Measurements from ENCODE around the gene MYOM1.
"Not testable (repeated sequence)": the region's sequence is repeated elsewhere in the genome, so short reads cannot be mapped to it uniquely, and the experiment has no call there.

The MYOM1 gene

GRCh38 chr18:3049897-3050454 lies 169.8 kb downstream of the MYOM1 start:
- DNase-seq; intact Hi-C loops (cut with DNase I): not testable (repeated sequence)

- DNase-seq, result no peak
- intact Hi-C loops (cut with DNase I), result no loop called here
Observed at GRCh38 chr18:3048820-3049349, 170.9 kb downstream of the MYOM1 start.

DNA sequence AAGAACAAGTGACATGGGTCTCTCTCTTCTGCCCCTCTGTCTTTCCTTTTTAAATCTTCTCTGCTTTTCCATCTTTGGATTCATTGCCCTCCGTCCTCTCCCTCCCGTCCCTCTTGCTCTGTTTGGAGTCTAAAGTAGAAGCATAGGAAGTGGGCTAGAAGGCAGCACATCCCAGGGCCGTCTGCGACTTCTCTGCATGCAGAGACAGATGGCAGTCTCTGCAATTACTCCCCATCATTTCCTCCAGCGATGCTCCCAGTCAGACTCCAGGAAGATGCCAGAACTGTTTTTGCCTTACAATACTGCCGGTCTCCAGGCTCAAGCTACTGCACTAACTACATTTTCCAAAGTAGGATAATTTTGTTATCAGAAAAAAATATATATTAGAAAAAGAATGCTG lies 171.6 kb downstream of the MYOM1 start:
- intact Hi-C loops (cut with DNase I), result no loop called here

DNA sequence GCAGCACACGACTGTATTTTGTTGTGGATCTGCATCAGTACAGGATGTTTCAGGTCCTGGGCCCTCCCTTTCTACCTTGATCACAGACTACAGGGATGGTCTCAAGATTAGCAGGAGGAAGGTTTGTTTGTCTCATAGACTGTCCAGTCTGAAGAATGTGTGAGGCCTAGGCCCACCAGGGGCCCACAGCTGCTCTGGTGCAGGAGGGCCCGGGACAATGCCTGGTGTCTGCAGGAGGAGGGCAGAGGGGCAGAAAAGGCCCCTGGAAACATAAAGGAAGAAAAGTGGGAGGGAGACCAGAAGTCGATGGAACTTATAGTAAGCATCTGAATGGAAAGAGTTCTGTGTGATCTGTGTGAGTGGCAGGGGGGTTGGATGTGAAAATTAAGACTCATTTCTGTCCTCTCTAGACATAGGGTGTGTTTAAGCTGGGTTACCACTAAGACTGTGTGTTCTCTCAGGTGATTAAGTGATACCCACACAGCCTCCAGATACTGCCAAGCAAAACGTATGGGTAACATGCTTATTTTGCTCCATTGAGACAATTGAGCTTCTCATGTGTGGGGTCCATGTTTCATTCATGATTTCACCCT lies 173.5 kb downstream of the MYOM1 start:
- intact Hi-C loops (cut with DNase I), result no loop called here
- peak in 1 of 10 donors; percentile 30 for DNase-seq

More for the DNA sequence above, 171.6 kb downstream of the MYOM1 start:
- no peak for DNase-seq

DNA sequence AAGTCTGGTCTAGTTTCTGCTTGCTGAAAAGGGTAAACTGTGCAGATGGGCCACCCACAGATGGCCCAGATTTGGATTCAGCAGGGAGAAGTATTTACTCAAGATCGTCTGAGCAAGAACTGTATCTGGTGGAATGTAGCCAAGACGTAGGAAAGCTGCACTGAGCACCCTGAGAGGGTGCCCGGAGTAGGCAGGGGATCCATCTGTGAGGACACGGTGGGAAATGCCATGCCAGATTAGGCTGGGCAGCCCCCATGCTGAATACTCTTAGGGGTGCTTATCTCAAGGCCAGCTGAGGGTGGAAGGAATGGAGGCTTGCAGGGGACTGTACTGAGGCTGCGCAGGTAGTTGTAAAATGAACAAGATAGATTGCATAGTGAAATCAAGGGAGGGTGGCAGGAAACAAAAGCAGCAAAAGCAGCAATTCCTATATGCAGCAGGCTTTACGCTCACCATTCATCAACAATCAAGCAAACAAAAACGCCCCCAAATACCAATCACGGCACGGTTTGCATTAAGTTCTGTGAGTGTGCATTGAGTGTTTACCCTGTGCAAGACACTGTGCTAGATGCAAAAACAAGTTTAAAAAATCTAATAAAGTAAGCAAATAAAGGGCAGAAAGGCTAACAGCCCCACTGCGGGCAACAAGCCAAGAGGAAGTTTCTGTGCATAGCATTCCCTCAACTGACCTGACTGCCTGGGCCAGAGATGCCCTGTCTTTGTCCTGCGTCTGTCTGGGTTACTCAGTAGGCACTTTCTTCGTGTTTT lies 174.7 kb downstream of the MYOM1 start:
- intact Hi-C loops (cut with DNase I), result no loop called here
- peak in 4 of 10 donors; percentile 21 to 87 (median 40) for DNase-seq

DNA sequence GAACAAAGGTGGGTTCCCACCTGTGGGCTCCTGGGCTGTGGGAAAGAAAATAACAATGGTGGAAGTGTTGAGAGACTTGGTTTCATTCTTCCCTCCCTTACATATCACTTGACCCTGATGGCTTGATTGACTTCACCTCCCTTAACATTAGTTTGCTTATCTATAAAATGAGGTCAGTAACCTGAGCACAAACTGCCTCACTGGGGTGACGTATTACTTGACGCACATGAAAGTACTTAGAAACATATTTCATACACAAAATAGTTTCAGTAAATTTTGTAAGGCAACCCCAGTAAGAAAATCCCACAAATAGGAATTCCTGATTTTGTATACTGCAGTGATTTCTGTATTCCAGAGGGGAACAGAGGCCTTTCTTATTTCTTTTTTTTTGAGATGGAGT lies 177.4 kb downstream of the MYOM1 start:
- no peak for DNase-seq
- intact Hi-C loops (cut with DNase I), result no loop called here

DNA sequence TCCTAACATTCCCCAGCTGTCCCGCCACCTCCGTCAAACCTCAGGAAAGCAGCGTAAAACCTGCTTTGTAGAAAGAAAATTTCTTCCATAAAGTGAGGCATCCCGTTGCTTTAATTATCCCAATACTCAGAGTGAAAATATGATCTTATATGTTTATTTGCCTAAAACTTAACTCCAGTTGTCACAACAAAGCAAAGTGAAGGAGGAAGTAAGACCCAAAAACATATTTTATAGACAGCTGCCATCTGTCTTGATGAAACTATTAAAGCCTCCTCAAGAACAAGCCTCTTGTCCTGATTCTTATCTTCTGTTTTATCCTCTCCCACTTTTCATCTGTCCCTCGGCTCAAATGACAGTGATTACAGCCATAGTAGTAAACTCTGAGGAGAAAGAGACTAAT lies 177.9 kb downstream of the MYOM1 start:
- intact Hi-C loops (cut with DNase I), result no loop called here
- no peak for DNase-seq

DNA sequence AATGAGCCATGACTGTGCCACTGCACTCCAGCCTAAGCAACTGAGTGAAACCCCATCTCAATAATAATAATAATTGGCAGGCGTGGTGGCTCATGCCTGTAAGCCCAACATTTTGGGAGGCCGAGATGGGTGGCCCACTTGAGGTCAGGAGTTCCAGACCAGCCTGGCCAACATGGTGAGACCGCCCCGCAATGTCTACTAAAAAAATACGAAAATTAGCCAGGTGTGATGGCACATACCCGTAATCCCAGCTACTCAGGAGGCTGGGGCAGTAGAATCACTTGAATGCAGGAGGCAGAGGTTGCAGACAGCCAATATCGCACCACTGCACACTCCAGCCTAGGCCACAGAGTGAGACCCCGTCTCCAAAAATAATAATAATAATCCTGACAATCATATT lies 178.9 kb downstream of the MYOM1 start:
- no peak for DNase-seq
- intact Hi-C loops (cut with DNase I), result no loop called here

DNA sequence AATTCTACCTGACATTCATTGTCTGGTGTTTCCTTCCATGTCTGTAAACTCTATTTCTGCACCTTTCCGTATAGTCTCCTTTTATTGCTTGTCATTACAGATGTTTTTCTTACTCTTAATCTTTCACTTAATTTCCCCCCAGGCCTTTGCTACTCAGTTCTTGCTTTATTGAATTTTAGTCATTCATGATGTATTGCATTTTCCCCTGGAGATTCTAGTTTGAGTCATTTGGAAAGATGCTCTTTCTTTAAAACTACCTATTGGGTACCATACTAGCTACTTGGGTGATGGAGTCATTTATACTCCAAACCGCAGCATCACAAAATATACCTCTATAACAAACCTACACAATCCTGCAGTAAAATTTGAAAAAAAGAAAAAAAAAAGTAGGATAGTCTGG lies 179.6 kb downstream of the MYOM1 start:
- intact Hi-C loops (cut with DNase I), result no loop called here
- no peak for DNase-seq

GRCh38 chr18:3037423-3037915 lies 182.3 kb downstream of the MYOM1 start:
- intact Hi-C loops (cut with DNase I), result no loop called here
- no peak for DNase-seq

DNA sequence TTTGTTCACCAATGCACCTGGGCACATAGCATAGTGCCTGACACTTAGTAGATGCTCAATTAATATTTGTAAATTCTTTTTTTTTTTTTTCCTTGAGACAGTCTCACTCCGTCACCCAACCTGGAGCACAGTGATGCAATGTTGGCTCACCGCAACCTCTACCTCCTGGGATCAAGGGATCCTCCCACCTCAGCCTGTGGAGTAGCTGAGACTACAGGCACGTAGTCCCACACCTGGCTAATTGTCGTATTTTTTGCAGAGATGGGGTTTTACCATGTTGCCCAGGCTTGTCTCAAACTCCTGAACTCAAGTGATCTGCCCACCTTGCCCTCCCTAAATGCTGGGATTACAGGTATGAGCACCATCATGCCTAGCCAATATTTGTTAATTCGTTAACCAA lies 183.7 kb downstream of the MYOM1 start:
- intact Hi-C loops (cut with DNase I), result no loop called here
- no peak for DNase-seq

DNA sequence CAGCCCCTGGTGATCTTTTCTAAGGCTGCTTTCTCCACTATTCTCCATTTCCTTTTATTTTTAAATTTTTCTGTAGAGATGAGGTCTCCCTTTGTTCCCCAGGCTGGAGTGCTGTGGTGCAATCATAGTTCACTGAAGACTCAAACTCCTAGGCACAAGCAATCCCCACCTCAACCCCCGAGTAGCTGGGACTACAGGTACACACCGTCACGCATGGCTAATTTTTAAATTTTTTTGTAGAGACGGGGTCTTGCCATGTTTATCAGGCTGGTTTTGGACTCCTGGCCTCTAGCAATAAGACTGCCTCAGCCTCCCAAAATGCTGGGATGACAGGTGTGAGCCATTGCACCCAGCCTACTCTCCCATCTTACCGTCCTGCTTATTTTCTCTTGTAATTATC lies 184.1 kb downstream of the MYOM1 start:
- DNase-seq, result no peak
- intact Hi-C loops (cut with DNase I), result no loop called here

- intact Hi-C loops (cut with DNase I), result no loop called here
- DNase-seq, result no peak
Observed at GRCh38 chr18:3032721-3033120, 187.0 kb downstream of the MYOM1 start.

DNA sequence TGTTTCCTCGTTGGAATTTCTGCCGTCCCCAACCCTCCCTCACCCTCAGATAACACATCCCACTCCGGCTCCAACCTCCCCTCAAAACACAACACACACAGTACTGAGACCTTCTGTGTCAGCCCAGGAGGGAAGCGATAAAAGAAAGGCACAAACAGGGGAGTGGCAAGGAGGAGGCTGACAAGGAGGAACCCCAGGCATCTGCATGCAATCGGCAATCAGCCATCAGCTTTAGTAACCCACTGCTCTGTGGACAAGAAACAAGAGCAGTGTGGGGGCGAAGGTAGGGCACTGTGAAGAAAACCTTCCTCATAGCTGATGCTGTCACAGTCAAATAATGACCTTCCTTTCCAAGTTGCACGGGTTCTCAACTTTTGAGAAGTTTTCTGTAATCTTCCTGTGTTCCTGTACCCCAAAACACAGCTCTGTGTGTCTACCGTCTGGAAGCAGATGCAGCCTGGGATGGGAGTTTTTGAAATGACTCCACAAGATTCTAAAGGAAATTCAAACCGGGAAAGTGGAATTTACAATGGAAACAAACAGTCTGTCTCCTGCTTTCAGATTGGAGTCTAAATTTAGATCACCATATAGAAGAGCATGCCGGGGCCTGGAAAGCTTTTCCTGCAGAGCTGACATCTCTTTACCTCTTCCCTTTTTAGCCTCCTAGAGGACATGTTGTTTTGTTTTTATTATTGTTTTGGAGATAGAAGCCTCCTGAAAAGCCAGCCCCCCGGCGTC lies 190.4 kb downstream of the MYOM1 start:
- peak in 1 of 10 donors; percentile 34 for DNase-seq
- intact Hi-C loops (cut with DNase I), result no loop called here

GRCh38 chr18:3028115-3028514 lies 191.7 kb downstream of the MYOM1 start:
- intact Hi-C loops (cut with DNase I); DNase-seq: not testable (repeated sequence)

GRCh38 chr18:3027370-3027891 lies 192.3 kb downstream of the MYOM1 start:
- DNase-seq, result no peak
- intact Hi-C loops (cut with DNase I), result no loop called here

- no peak for DNase-seq
- intact Hi-C loops (cut with DNase I), result no loop called here
Observed at GRCh38 chr18:3025544-3025943, 194.2 kb downstream of the MYOM1 start.

- DNase-seq; intact Hi-C loops (cut with DNase I): not testable (repeated sequence)
Observed at GRCh38 chr18:3023603-3024002, 196.2 kb downstream of the MYOM1 start.

All from posterior cingulate gyrus (tissue), 11 donors.